Endothelial cell of umbilical vein (primary cell): ENCODE data around the gene MAGI3. TPM values are rescaled to one million over a fixed set of nuclear protein-coding genes. Genes with fewer than 3 reads are reported as not detected.

Experiments
- BruUV-seq: library from RNA; stranded (reverse); fragments of 400-500 nt; replicated peaks from 2 replicates; lab custom pipeline; 2021; lab: Mats Ljungman, UMichigan
- CTCF ChIA-PET: fragments of 300-600, 350-600 bp; sonication (Branson Sonifier 250); formaldehyde crosslinking; loops from one replicate; lab custom pipeline; 2021; ENCODE audit warnings: antibody characterized with exemption, inconsistent platforms; lab: Charles Lee
- POLR2A ChIA-PET: fragments of 300-600, 350-600 bp; sonication (Branson Sonifier 250); formaldehyde crosslinking; loops from one replicate; lab custom pipeline; 2021; ENCODE audit warnings: antibody characterized with exemption, inconsistent platforms; lab: Charles Lee
- DNase-seq: peaks from one replicate; pipeline ENCODE4 v3.0.0-alpha.2; 2011; ENCODE audit warnings: low read depth, low spot score
- FAIRE-seq: peaks from 2 replicates; lab custom pipeline; 2011; peaks lifted over from hg19 to GRCh38; lab: Jason Lieb, UNC
- H2AFZ ChIP-seq: 2 replicates; pipeline ENCODE4 v1.6.0; 2012; ENCODE audit warnings: low read depth, low read length, control low read depth, inconsistent platforms
- H3K27ac ChIP-seq: 2 replicates; pipeline ENCODE4 v1.5.1; 2011; ENCODE audit warnings: low read depth, mild to moderate bottlenecking, control low read depth, low read length, moderate library complexity; ENCODE audit not compliant: insufficient read depth
- H3K27me3 ChIP-seq, 2 experiments: 2 replicates each; pipeline versions ENCODE4 v1.6.0 to v1.6.1; 2011; ENCODE audit warnings: low read length in 2 of 2, mixed read lengths in 1 of 2; ENCODE audit not compliant: control insufficient read depth in 2 of 2, insufficient read depth in 2 of 2
- H3K36me3 ChIP-seq, 2 experiments: 2 replicates in 1 of 2; 3 replicates in 1 of 2; pipeline ENCODE4 v1.5.1; 2011; ENCODE audit warnings: low read length in 2 of 2, mild to moderate bottlenecking in 1 of 2, moderate library complexity in 1 of 2; ENCODE audit not compliant: control insufficient read depth in 2 of 2, insufficient read depth in 2 of 2; ENCODE audit errors: extremely low read depth in 1 of 2
- H3K4me1 ChIP-seq: 3 replicates; pipeline ENCODE4 v1.5.1; 2011; ENCODE audit warnings: mild to moderate bottlenecking, low read length; ENCODE audit not compliant: control insufficient read depth, insufficient read depth; ENCODE audit errors: extremely low read depth
- H3K4me2 ChIP-seq: 2 replicates; pipeline ENCODE4 v1.6.1; 2011; ENCODE audit warnings: low read length, control low read depth, mixed read lengths; ENCODE audit not compliant: insufficient read depth
- H3K4me3 ChIP-seq, 3 experiments: fragments of 200-600 bp in 1 of 3; sonication (generic), shearing (Covaris generic) in 1 of 3; replicated peaks in 1 of 3; 2 replicates each; pipeline ENCODE4 v1.5.1; 2011 to 2016; ENCODE audit warnings: control low read depth in 3 of 3, low read length in 3 of 3, mild to moderate bottlenecking in 2 of 3, inconsistent platforms in 1 of 3, low read depth in 1 of 3, moderate library complexity in 1 of 3; ENCODE audit not compliant: insufficient read depth in 1 of 3
- H3K79me2 ChIP-seq: 2 replicates; pipeline ENCODE4 v1.6.0; 2012; ENCODE audit warnings: low read length, inconsistent platforms; ENCODE audit not compliant: control insufficient read depth, insufficient read depth
- H3K9ac ChIP-seq: replicated peaks from 2 replicates; pipeline ENCODE3; 2011; ENCODE audit warnings: low read length, control low read depth; ENCODE audit not compliant: insufficient read depth; ENCODE audit errors: extremely low read depth
- H3K9me1 ChIP-seq: replicated peaks from 3 replicates; pipeline ENCODE4 v1.6.0; 2011; ENCODE audit warnings: mild to moderate bottlenecking, low read length; ENCODE audit not compliant: control insufficient read depth, insufficient read depth; ENCODE audit errors: extremely low read depth
- H3K9me3 ChIP-seq: replicated peaks from 2 replicates; pipeline ENCODE4 v1.5.1; 2012; ENCODE audit warnings: low read length, inconsistent platforms; ENCODE audit not compliant: control insufficient read depth, insufficient read depth
- H4K20me1 ChIP-seq: replicated peaks from 2 replicates; pipeline ENCODE3; 2011; ENCODE audit warnings: mild to moderate bottlenecking, low read length; ENCODE audit not compliant: control insufficient read depth, insufficient read depth; ENCODE audit errors: extremely low read depth
- CTCF ChIP-seq, 2 donors: IDR thresholded peaks; 1 replicate in 1 of 2; 2 replicates in 1 of 2; pipeline ENCODE4 v1.5.1; 2011; ENCODE audit warnings: low read length in 2 of 2, mild to moderate bottlenecking in 2 of 2, moderate library complexity in 2 of 2, control low read depth in 1 of 2, inconsistent platforms in 1 of 2, low read depth in 1 of 2; ENCODE audit not compliant: insufficient read depth in 1 of 2; ENCODE audit errors: extremely low read depth in 1 of 2
- EZH2 ChIP-seq: IDR thresholded peaks from 2 replicates; pipeline ENCODE4 v1.6.1; 2012; ENCODE audit warnings: borderline replicate concordance, low read depth, mild to moderate bottlenecking, moderate library complexity, low read length, inconsistent platforms; ENCODE audit not compliant: severe bottlenecking
- FOS ChIP-seq: IDR thresholded peaks from 2 replicates; pipeline ENCODE4 v1.6.1; 2011; ENCODE audit warnings: mild to moderate bottlenecking, low read length, moderate library complexity, borderline replicate concordance; ENCODE audit not compliant: insufficient read depth
- GATA2 ChIP-seq: IDR thresholded peaks from 2 replicates; pipeline ENCODE4 v1.7.0; 2011; ENCODE audit warnings: low read depth, mild to moderate bottlenecking, moderate library complexity, mixed read lengths, low read length; ENCODE audit not compliant: insufficient read length, insufficient read depth
- JUN ChIP-seq: IDR thresholded peaks from 2 replicates; pipeline ENCODE4 v1.6.1; 2011; ENCODE audit warnings: borderline replicate concordance, low read depth; ENCODE audit not compliant: insufficient read length, insufficient read depth
- MAX ChIP-seq: IDR thresholded peaks from 2 replicates; pipeline ENCODE4 v1.6.1; 2011; ENCODE audit not compliant: insufficient read depth, insufficient read length
- MYC ChIP-seq: IDR thresholded peaks from one replicate; pipeline ENCODE4 v1.6.1; 2011; ENCODE audit warnings: mild to moderate bottlenecking, low read depth, low read length
- POLR2A ChIP-seq: IDR thresholded peaks from 2 replicates; pipeline ENCODE4 v1.6.1; 2012; ENCODE audit warnings: low read depth, mild to moderate bottlenecking, control low read depth, low read length
- POLR2AphosphoS5 ChIP-seq: IDR thresholded peaks from 2 replicates; pipeline ENCODE4 v1.6.1; 2012; ENCODE audit warnings: low read depth, mild to moderate bottlenecking, control low read depth, low read length, moderate library complexity; ENCODE audit not compliant: insufficient read depth
- dilution Hi-C: fragments of 300-500 bp; cut with MboI; formaldehyde crosslinking; loops from one replicate; pipeline ENCODE4 v1.15.0; 2019; ENCODE audit warnings: low sequenced_read_pairs; ENCODE audit not compliant: extremely low pct_ligation_motif_present
- intact Hi-C: fragments of 100-400 bp; cut with micrococcal nuclease; formaldehyde crosslinking; loops from one replicate; pipeline ENCODE4 v1.10.0; 2022
- polyA plus RNA-seq, 4 experiments: library from polyadenylated mRNA; depleted of rRNA in 3 of 4; stranded (reverse) in 3 of 4; unstranded in 1 of 4; fragments of >200 nt; gene quantifications; 2 replicates each; pipeline versions ENCODE4 v1.2.1 to v1.2.3, GENCODE V29; 2011 to 2012; ENCODE audit warnings: missing spikeins in 1 of 4
- total RNA-seq: library from RNA; stranded (reverse); gene quantifications from 2 replicates; pipeline ENCODE4 v1.2.3, GENCODE V29; 2021

Gene MAGI3
- total and polyA plus RNA-seq, 2 donors (not counting 3 experiments of a cell fraction or from before 2014, with no cell fraction given) = 2.8 to 16.1 TPM

- H3K4me1 ChIP-seq = peaks cover 8% of the 10 kb centered on the region
- CTCF ChIA-PET = interaction anchor here (1.1 to 3.9 kb wide), 3 partner anchors 223 to 961 kb away, joined by 4 to 52 read pairs (median 4); partner anchors contain the start of gene PPM1J
- H3K4me2 ChIP-seq = no peak overlapping the region
- dilution Hi-C loops (no loop called here), intact Hi-C loops (loop anchor here (5.0 kb wide), 1 partner anchor 304 kb away; no protein-coding TSS in a partner anchor)
- no peaks in the 10 kb centered on the region for H4K20me1 ChIP-seq
- POLR2A ChIA-PET = no interaction called here
- H3K36me3 ChIP-seq = no peaks in the 10 kb centered on the region
- TF ChIP-seq POLR2A (no peak), GATA2 (no peak), CTCF (IDR thresholded peaks at IDR 0.05; ENCODE audit: extremely low read depth in 1 of 2, insufficient read depth in 1 of 2, low read depth in 1 of 2, low read length in 2 of 2) (no peak), FOS (no peak), MYC (no peak), EZH2 (no peak), JUN (no peak), POLR2AphosphoS5 (no peak), MAX (no peak)
- H2AFZ ChIP-seq = no peak overlapping the region
- no peaks in the 10 kb centered on the region for H3K9me1 ChIP-seq
- no TSS peak for BruUV-seq
- no peaks in the 10 kb centered on the region for H3K27me3 ChIP-seq
- FAIRE-seq (no peak), DNase-seq (no peak)
- H3K79me2 ChIP-seq = no peaks in the 10 kb centered on the region
- no peak overlapping the region for H3K4me3 ChIP-seq
- no peak overlapping the region for H3K27ac ChIP-seq
- no peak overlapping the region for H3K9ac ChIP-seq
- H3K9me3 ChIP-seq = no peaks in the 10 kb centered on the region
These were observed 286.2 kb downstream of the MAGI3 start for GRCh38 chr1:113676524-113676923.
